ENCODE data around the gene POTEH.
"Not testable (repeated sequence)": the region's sequence is repeated elsewhere in the genome, so short reads cannot be mapped to it uniquely, and the experiment has no call there.

POTEH gene

DNA sequence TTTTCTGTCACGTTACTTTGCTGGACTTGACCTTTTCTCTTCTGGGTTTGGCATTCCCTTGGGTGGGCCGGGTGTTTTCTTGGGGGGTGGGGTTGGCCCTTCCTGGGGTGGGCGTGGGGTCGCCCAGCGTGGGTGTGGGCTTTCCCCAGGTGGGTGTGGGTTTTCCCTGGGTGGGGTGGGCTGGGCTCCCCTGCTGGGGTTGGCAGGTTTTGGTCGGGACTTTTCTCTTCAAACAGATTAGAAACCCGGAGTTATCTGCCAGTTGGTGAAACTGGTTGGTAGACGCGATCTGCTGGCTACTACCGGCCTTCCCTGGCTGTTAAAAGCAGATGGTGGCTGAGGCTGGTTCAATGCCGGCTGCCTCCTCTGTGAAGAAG is at the start of gene POTEH:
TSS of gene POTEH (plus strand) at position 278 of the 377 bp plus-strand sequence. CDS start at position 330, 52 bp downstream.
- DNase-seq (ENCODE audit: low read depth): not testable (repeated sequence)

DNA sequence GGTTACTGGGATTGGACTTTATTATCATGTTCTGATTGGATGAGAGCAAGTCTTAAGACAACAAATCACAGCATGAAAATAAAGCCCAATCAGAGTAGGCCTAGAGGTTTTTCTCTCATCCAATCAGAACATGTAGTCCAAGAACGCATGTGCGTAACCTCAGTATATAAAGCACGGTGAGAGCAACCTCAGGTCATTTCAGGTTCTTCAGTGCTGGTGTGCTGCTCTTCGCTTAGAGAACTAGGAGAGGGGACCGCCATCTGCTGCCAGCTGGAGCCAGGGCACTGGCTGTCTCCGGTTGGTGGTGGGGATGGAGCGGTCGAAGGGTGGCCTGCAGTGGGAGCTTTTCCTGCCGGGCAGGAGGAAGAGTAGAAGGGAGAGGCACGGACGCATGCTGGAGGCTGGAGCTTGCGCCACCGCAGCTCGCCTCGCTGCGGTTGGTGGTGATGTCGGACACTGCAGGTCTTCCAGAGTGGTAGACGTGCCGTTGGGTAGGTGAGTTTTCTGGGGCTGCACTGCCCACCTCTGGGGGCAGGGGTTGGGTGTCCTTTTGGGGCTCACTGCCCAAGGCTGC is 47.5 kb upstream of the POTEH start:
- not testable (repeated sequence) for DNase-seq (ENCODE audit: low read depth)

DNA sequence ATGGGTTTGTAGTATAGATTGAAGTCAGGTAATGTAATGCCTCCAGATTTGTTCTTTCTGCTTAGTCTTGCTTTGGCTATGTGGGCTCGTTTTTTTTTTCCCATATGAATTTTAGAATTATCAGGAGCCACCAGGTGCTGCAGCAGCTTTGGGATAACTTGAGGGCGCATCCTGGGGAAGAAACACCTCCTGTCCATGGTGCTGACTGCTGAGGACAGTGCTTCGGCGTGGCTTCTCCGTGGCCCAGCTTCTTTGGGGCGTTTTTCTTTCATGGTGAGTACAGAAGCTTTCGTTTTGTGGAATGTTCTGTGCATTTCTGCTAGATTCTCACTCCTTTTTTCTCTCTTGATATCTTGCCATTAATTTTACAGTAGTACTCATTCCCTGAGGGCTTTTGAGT is 37.9 kb upstream of the POTEH start:
- DNase-seq (ENCODE audit: low read depth): not testable (repeated sequence)

DNA sequence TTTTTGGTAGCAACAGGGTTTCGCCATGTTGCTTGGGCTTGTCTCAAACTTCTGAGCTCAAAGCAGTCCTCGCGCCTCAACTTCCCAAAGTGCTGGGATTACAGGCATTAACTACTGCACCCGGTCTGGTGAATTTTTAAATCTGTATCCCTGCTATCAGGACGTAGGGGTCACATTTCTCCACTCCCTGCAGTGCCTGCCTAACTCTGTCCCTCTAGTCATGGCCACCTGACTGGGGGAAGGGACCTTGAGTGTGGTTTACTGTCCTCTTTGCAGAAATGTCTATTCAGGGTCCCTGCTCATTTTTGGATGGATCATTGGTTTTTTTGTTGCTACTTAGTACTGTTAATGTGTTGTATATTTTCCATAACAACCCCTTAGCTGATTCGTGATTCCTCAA is 37.1 kb upstream of the POTEH start:
- not testable (repeated sequence) for DNase-seq (ENCODE audit: low read depth)

DNA sequence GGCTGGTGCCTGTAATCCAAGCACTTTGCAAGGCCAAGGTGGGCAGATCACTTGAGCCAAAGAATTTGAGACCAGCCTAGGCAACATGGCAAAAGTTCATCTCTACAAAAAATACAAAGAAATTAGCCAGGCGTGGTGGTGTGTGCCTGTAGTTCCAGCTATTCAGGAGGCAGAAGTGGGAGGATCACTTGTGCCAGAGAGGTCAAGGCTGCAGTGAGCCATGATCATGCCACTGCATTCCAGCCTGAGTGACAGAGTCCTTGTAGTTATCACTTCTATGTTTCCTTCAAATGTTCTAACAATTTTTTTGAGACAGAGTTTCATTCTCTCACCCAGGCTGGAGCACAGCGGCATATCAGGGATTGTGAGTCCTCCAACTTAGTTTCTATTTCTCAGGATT is 36.6 kb upstream of the POTEH start:
- not testable (repeated sequence) for DNase-seq (ENCODE audit: low read depth)

DNA sequence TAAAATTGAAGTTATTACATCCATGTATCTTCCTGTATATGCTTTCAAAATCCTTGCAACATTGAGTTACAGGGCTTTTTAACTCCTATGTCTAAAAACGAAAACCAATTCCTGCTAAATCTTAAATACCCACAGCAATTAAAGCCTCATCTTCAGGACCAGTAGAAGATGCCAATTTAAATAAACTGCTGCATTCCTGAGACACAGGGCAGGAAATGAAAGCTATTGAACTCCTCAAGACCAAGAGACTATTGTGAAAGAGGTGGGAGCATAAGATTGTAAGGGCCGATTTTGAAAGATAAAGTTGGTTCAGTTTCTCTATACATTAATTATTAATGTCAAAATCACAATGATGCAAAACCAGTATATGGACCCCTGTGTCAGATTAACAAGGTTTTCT is 28.7 kb upstream of the POTEH start:
- not testable (repeated sequence) for DNase-seq (ENCODE audit: low read depth)

DNA sequence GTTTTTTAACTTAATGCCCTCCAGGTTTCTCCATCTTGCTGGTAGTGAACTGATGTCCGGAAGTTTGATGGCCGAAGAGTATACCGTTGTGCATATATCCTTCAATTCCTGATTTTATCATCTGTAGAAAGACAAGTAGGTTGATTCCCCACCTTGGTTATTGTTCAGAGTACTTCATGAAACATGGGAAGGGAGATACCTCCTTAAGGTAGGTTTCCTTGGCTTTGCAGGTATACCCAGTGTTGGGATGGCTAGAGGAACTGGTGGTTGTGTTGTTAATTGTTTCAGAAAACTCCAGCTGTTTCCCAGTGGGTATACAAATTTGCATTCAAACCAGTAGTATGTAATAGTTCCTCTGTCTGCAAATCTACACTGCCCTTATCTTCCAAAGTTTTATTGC is 25.1 kb upstream of the POTEH start:
- DNase-seq (ENCODE audit: low read depth): not testable (repeated sequence)

DNA sequence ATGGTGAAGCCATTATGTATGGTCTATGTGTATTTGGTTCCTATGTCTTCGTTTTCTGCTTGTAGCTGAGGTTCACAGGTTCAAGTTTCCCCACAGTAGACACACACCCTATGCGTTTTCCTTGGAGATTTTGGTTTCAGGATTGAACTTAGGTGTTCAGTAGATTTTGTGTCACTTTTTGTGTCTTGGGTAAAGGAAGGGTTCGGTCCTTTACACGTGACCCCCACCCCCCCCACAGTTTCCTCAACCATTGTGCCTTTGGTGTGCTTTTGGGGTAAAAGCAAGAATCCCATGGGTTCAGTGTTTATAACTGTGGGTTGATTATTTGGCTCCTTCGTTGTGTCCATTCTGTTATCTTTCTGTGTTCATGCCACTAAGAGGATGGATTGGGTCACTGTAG is 24.3 kb upstream of the POTEH start:
- not testable (repeated sequence) for DNase-seq (ENCODE audit: low read depth)

DNA sequence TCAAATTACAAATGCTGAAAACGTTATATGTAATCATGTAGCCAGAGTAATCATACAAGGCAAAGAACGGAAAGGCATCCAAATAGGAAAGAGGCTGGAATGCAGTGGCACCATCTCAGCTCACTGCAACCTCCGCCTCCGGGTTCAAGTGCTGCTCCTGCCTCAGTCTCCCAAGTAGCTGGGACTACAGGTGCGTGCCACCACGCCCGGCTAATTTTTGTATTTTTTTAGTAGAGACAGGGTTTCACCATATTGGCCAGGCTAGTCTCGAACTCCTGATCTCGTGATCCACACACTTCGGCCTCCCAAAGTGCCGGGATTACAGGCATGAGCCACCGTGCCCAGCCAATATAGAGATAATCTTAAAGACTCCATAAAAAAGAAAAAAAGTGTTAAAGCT is 20.4 kb upstream of the POTEH start:
- DNase-seq (ENCODE audit: low read depth): not testable (repeated sequence)

DNA sequence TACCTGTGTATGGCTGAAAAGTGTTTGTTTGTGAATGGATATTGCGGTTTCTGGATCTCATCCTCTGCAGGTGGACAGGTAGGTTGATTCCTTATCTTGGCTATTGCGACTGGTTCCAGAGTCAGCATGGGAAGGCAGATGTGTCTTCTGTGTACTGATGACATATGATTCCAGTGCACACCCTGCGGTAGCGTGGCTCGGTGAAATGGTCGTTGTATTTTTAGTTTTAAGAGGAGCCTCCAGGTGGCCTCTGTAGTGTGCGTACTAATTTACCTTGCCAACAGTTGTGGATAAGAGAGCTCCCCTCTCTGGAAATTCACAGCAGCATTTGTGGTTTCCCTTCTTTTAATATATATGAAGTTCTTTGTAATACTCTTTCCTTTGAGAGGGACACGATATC is 10.1 kb upstream of the POTEH start:
- not testable (repeated sequence) for DNase-seq (ENCODE audit: low read depth)

DNA sequence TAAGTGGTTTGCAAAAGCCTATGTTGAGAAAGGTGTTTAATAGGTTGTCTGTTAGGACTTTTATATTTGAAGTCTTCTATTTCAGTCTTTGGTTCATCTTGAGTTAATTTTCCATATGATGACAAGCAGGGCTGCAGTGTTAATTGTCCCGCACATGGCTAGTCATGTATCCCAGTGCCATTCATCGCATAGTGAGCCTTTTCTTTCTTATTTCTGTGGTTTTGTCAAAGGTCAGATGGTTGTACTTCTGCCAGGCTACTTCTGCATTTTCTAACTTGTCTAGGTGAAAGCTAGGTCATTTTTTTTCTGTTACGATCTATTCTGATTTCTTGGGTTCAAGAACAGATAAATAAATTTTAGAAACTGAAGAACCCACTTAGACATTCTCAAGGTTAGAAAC is 5.7 kb upstream of the POTEH start:
- not testable (repeated sequence) for DNase-seq (ENCODE audit: low read depth)

DNA sequence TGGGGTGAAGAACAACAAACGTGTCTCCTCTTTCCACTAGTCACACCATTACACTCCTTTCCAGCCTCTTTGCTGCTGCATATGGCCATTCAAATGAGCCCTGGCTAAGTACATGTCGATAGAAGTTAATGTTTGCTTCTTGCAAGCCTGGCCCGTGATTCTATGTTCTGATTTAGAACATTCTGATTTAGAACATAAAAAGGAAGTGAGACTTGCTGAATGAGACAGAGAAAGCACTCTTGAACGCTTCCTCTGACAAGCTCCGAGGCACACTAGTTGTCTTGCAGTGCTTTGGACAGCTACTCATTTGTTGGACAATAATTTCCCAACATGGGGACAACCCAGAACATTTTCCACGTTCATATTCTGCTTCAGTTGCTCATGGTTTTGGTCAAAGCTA is 5.1 kb upstream of the POTEH start:
- DNase-seq (ENCODE audit: low read depth): not testable (repeated sequence)

DNA sequence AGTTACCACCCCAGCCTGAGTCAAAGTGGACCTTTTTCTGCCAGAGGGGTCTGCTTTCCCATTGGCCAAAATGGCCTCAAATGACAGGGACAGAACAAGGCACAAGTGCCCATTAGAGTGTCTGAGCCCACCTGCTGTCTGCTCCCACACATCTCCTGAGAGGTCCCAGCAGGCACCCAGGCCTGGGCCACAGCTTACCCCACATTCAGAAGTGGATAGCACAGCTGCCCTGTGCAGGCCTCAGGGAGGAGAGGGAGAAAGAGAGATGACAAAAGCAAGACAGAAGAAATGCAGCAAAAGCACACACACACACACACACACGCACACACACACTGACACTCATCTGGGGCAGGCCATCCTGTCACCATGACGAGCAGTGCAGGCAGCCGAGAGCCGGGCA is 4.2 kb upstream of the POTEH start:
- DNase-seq (ENCODE audit: low read depth): not testable (repeated sequence)

DNA sequence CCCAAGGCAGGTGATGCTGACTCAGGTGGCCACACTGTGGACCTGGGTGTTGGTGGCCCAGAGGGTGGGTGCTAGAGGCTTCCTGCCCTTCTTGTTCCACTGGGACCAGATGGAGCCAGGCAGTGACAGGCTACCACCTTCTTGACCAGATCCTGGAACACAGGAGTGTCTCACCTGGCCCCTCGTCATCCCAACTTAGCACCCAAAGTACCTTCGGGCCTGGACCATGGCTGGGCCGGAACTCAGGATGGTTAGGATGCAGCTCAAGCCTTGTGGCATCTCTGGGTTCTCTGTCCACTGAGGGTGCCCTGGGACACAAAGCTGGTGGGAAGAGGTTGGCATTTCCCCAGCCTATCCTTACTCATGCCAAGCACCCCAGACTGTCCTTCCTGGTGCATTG is 2.7 kb upstream of the POTEH start:
- DNase-seq (ENCODE audit: low read depth): not testable (repeated sequence)

DNA sequence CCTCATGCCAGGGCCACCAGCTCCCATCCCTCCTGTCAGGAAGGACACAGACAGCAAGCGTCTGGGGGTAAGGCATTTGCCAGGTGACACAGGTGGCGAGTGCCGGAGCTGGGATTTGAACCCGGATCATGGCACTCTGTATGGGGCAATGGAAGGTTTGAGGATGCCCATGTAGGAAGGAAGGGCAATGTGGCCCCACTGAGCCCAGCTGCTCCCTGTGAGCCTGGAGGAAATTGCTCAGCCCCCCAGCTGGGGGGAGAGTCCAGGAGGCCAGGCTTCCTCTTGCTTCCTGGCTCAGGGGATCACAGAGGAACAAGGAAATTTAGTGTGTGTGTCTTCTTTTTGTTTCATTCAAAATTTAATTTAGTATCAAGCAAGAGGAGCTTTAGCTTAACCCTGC is 2.1 kb upstream of the POTEH start:
- DNase-seq (ENCODE audit: low read depth): not testable (repeated sequence)

DNA sequence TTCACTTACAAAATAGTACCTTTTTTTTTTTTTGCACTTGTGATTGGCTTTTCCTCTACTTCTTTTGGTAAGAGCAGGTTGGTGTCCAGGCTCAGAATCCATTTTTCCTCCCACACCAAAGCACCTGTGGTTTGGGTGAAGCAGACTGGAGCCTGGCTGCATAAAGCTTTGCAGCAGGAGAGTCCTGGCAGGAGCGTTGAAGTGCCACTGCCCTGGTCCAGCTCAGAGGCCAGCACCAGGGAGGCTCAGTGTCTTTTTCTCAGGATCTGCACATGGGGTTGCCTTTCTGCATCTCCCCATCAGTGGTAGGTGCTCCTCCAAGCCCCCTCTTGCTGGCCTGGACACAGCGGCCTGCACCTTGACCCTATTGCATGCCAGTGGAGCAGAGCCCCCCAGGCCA is 1.7 kb upstream of the POTEH start:
- not testable (repeated sequence) for DNase-seq (ENCODE audit: low read depth)

DNA sequence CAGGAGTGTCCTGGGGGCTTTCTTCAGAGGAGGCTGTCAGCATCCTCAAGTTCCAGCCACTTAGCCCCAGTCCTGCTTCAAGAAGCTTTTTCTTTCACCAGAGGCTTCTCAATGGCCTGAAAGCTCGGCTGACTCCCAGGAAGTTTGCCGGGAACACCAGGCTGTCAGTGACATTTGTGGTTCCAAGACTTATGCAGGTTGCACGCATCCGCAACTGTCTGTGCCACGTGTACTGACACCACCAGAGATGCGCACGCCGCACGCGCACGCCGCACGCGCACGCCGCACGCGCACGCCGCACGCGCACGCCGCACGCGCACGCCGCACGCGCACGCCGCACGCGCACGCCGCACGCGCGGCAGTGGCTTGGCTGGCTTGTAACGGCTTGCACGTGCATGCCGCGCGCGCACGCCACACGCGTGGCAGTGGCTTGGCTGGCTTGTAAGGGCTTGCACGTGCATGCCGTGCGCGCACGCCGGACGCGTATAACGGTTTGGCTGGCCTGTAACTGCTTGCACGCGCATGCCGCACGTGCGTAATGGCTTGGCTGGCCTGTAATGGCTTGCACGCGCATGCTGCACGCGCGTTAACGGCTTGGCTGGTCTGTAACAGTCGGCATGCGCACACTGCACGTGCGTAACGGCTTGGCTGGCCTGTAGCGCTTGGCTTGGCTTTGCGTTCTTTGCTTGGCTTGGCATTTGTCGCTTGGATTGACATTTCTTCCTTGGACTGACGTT is 646 bp upstream of the POTEH start:
- DNase-seq (ENCODE audit: low read depth): not testable (repeated sequence)

DNA sequence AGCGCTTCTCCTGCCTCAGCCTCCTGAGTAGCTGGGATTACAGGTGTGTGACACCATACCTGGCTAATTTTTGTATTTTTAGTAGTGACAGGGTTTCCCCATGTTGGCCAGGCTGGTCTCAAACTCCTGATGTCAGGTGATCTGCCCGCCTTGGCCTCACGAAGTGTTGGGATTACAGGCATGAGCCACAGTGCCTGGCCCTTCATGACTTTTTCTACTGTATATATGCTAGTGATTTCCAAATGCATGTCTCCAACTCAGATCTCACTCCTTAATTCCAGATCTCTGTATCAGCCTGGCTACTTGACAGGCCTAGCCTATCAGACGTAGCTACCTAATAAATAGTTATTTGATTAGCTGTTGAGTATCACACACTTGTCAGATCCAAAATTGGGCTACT is 23.8 kb downstream of the POTEH start:
- DNase-seq (ENCODE audit: low read depth): not testable (repeated sequence)

DNA sequence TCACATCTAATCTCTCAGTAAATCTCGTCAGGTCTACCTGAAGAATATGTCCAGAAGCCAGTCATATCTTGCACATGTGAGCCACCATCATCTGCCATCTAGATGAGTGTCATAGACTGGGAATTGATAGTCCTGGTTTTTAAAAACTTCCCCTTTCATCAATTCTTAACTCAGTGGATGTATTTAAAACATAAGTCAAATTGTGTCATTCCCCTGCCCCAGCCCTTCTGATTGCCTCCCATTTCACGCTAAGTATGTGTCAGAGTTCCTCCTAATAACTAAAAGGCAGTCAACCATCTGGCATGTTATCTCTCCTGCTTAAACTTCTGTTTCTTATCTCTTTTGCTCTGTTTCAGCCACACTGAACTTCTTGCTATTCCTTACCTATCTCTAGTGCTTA is 24.3 kb downstream of the POTEH start:
- DNase-seq (ENCODE audit: low read depth): not testable (repeated sequence)

DNA sequence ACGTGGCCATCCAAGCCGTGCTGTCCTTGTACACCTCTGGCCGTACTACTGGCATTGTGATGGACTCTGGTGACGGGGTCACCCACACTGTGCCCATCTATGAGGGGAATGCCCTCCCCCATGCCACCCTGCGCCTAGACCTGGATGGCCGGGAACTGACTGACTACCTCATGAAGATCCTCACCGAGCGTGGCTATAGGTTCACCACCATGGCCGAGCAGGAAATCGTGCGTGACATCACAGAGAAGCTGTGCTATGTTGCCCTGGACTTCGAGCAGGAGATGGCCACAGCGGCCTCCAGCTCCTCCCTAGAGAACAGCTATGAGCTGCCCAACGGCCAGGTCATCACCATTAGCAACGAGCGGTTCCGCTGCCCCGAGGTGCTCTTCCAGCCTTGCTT is 32.1 kb downstream of the POTEH start:
- DNase-seq (ENCODE audit: low read depth): not testable (repeated sequence)

DNA sequence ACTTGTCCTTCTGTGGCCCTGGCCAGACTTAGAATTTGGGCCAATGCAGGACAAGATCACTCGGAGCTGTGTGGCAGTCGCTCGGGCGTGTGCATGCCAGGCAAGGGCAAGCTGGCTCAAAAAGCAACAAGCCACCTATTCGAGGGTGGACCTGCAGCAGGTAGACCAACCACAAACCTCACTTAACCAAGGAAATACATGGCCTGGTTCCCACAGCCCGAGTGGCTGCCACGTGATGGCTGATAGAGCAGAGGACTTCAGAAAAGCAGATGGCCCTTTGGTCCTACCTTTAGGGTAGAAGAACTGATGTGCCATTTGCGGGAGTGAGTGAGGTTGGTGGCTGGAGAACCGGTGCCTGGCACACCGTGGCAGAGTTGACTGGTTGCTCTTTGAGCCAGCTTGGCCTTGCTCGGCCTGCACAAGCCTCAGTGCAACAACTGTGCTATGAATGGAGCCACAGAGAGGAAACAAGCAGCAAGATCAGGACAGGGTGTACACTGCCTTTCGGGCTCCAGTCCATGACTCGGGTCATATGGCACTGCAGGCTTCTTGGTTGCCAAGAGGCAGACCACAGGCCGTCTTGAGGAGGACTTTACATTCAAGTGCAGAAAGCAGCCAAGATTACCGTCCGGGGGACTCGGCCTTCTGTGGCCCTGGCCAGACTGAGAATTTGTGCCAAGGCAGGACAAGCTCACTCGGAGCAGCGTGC is 39.5 kb downstream of the POTEH start:
- DNase-seq (ENCODE audit: low read depth): not testable (repeated sequence)

DNA sequence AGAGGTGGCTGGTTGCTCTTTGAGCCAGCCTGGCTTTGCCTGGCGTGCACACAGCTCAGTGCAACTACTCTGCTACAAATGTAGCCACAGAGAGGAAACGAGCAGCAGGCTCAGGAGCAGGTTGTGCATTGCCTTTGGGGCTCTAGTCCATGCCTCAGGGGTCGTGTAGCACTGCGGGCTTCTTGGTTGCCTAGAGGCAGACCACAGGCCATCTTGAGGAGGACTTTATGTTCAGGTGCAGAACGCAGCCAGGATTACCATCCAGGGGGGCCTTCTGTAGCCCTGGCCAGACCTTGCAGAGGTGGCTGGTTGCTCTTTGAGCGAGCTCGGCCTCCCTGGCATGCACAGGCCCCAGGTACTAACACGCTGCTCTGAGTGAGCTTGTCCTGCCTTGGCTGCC is 41.2 kb downstream of the POTEH start:
- DNase-seq (ENCODE audit: low read depth): not testable (repeated sequence)

DNA sequence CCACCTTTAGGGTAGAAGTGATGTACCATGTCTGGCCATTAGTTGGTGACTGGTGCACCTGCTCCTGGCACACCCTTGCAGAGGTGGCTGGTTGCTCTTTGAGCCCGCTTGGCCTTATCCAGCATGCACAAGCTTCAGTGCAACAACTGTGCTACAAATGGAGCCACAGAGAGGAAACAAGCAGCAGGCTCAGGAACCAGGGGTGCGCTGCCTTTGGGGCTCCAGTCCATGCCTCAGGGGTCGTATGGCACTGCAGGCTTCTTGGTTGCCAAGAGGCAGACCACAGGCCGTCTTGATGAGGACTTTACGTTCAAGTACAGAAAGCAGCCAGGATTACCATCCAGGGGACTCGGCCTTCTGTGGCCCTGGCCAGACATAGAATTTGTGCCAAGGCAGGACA is 44.6 kb downstream of the POTEH start:
- not testable (repeated sequence) for DNase-seq (ENCODE audit: low read depth)
